HG03175 (cell line): ENCODE measurements around the gene MTHFD2L.
A peak's percentile ranks its signal among the peaks of the same experiment; 100 is the strongest.
"Not testable (repeated sequence)": the region's sequence is repeated elsewhere in the genome, so short reads cannot be mapped to it uniquely, and the experiment has no call there.

Experiments used
- ATAC-seq: cut with Tn5 transposase; IDR thresholded peaks from one replicate; pipeline ENCODE4 v1.9.1; 2021; ENCODE audit warnings: mild to moderate bottlenecking, moderate library complexity; ENCODE audit not compliant: unreplicated experiment

The MTHFD2L gene

GRCh38 chr4:74157561-74158465 lies at the start of gene MTHFD2L:
Gene MTHFD2L (plus strand): TSS chr4:74158118. CDS start chr4:74158139, 21 bp downstream.
- peak; percentile 97 for ATAC-seq

- ATAC-seq: no peak
Measured at GRCh38 chr4:74108457-74109115, 49.3 kb upstream of the MTHFD2L start.

GRCh38 chr4:74109116-74109869 lies 48.6 kb upstream of the MTHFD2L start:
- no peak for ATAC-seq

- ATAC-seq: no peak
Measured at GRCh38 chr4:74109870-74110605, 47.9 kb upstream of the MTHFD2L start.

- no peak for ATAC-seq
Measured at GRCh38 chr4:74110670-74111069, 47.2 kb upstream of the MTHFD2L start.

- no peak for ATAC-seq
Measured at GRCh38 chr4:74111306-74111975, 46.5 kb upstream of the MTHFD2L start.

- ATAC-seq: no peak
Measured at GRCh38 chr4:74111990-74112389, 45.9 kb upstream of the MTHFD2L start.

GRCh38 chr4:74112399-74113105 lies 45.4 kb upstream of the MTHFD2L start:
- ATAC-seq: no peak

GRCh38 chr4:74114234-74114633 lies 43.7 kb upstream of the MTHFD2L start:
- ATAC-seq: no peak

GRCh38 chr4:74117024-74117534 lies 40.8 kb upstream of the MTHFD2L start:
- no peak for ATAC-seq

GRCh38 chr4:74118600-74119338 lies 39.1 kb upstream of the MTHFD2L start:
- no peak for ATAC-seq

GRCh38 chr4:74120086-74120485 lies 37.8 kb upstream of the MTHFD2L start:
- ATAC-seq: no peak

GRCh38 chr4:74121643-74122579 lies 36.0 kb upstream of the MTHFD2L start:
- ATAC-seq: no peak

GRCh38 chr4:74123065-74123728 lies 34.7 kb upstream of the MTHFD2L start:
- ATAC-seq: no peak

- ATAC-seq: no peak
Measured at GRCh38 chr4:74125029-74125428, 32.9 kb upstream of the MTHFD2L start.

- ATAC-seq: no peak
Measured at GRCh38 chr4:74127745-74128144, 30.2 kb upstream of the MTHFD2L start.

GRCh38 chr4:74130843-74131242 lies 27.1 kb upstream of the MTHFD2L start:
- ATAC-seq: not testable (repeated sequence)
